ENCODE results near the gene CHST4. TPM values are rescaled to one million over a fixed set of nuclear protein-coding genes. Genes with fewer than 3 reads are reported as not detected.

CHST4 gene
- total and polyA plus RNA-seq, 3 experiments from 2014 or later = not detected

DNA sequence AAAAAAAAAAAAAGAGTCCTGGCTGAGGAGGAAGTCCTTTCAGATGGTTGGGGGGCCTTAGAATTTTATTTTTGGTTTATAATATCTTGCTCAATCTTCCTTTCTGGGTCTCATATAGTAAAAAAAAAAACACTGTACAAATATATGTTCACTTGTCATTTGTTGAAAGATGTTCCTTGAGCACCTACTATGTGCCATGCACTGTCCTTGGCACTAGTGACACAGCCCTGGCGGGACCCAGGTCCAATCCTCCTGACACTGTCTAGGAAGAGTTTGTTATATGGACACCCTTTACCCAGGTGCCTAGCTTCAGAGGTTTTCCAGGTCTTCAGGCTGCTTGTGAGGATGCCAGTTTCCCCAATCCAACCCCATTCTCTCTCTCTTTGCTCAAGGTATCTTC, 2.0 kb downstream of the CHST4 start:
- no peaks in the 10 kb centered on the region for H3K4me1 ChIP-seq (ENCODE audit: insufficient read depth, low read length)
- DNase-seq = no peak
- H3K27me3 Mint-ChIP-seq = peaks cover 26 to 41% of the 10 kb centered on the region in 2 donors
- ChIA-PET POLR2A (no interaction called here), CTCF (no interaction called here)
- H3K27me3 ChIP-seq (ENCODE audit: insufficient read depth, low read length, poor library complexity, severe bottlenecking) = no peaks in the 10 kb centered on the region
- H3K9me3 ChIP-seq (ENCODE audit: low read length) = no peaks in the 10 kb centered on the region
- peaks cover 0 to 2% (median 0%) of the 10 kb centered on the region in 5 donors for H3K9me3 Mint-ChIP-seq
- H3K36me3 ChIP-seq (ENCODE audit: insufficient read depth, low read length) = no peaks in the 10 kb centered on the region
- no peak overlapping the region for H3K4me3 ChIP-seq (ENCODE audit: low read length)
- no peaks in the 10 kb centered on the region for H3K4me1 Mint-ChIP-seq
- H3K27ac Mint-ChIP-seq = no peak overlapping the region
- no peaks in the 10 kb centered on the region for H3K36me3 Mint-ChIP-seq
- no peak overlapping the region for H3K4me3 Mint-ChIP-seq
- no peak overlapping the region for H3K27ac ChIP-seq (ENCODE audit: low read depth, low read length)

DNA sequence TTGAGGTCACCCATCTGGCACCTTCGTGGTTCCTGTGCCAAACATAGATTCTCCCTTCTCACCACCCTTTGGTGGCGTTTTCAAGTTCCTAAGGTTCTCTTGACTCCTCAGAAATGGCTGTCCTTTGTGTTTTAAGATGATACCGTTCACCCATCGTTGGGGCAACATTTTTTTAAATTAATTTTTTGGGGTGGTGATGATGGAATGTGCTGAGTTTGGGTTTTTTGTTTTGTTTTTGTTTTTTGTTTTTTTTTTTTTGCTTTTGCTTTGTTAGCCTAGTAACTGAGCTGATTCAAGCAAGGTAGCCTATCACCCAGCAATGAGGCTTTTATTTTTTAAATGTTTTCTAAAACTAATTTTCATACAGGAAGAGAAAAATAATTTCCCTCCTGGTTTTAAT, 2.6 kb downstream of the CHST4 start:
- Histone ChIP-seq H3K27me3 (ENCODE audit: insufficient read depth, low read length, poor library complexity, severe bottlenecking) (no peaks in the 10 kb centered on the region), H3K27ac (ENCODE audit: low read depth, low read length) (no peak overlapping the region), H3K4me1 (ENCODE audit: insufficient read depth, low read length) (no peaks in the 10 kb centered on the region), H3K9me3 (ENCODE audit: low read length) (no peaks in the 10 kb centered on the region), H3K36me3 (ENCODE audit: insufficient read depth, low read length) (no peaks in the 10 kb centered on the region), H3K4me3 (ENCODE audit: low read length) (no peak overlapping the region)
- H3K27ac Mint-ChIP-seq = no peak overlapping the region
- DNase-seq = no peak
- no peaks in the 10 kb centered on the region for H3K36me3 Mint-ChIP-seq
- POLR2A ChIA-PET = no interaction called here
- no peak overlapping the region for H3K4me3 Mint-ChIP-seq
- H3K9me3 Mint-ChIP-seq = peaks cover 0 to 2% (median 0%) of the 10 kb centered on the region in 5 donors
- CTCF ChIA-PET = no interaction called here
- H3K27me3 Mint-ChIP-seq = peaks cover 26 to 41% of the 10 kb centered on the region in 2 donors
- no peaks in the 10 kb centered on the region for H3K4me1 Mint-ChIP-seq

DNA sequence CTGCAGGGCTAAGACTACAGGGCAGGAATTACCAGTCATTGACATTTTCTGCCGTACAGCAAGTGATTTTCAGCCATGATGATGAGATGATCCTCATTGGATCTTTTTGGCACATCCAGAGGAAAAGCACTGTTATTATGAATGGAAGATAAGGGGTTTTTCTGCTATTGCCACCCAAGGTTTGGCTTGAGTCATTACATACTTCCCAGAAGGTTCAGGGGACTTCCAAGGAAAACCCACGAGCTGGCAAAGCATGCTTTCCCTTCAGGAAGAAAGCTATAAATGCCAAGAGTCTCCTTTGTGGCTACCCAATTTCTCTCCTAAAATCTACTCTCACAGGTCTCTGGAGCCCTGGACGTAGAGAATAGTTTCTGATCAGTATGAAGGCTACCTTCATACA, 6.1 kb downstream of the CHST4 start:
- CTCF ChIA-PET = interaction anchor here (1.3 kb wide), 1 partner anchor 120 kb away, joined by 3 read pairs; no protein-coding TSS in a partner anchor
- Mint-ChIP-seq H3K4me3 (no peak overlapping the region), H3K27ac (no peak overlapping the region), H3K36me3 (no peaks in the 10 kb centered on the region), H3K4me1 (no peaks in the 10 kb centered on the region), H3K27me3 (peaks cover 19 to 27% of the 10 kb centered on the region in 2 donors), H3K9me3 (peaks cover 0 to 2% (median 0%) of the 10 kb centered on the region in 5 donors)
- Histone ChIP-seq H3K27me3 (ENCODE audit: insufficient read depth, low read length, poor library complexity, severe bottlenecking) (no peaks in the 10 kb centered on the region), H3K4me1 (ENCODE audit: insufficient read depth, low read length) (no peaks in the 10 kb centered on the region), H3K9me3 (ENCODE audit: low read length) (no peaks in the 10 kb centered on the region), H3K36me3 (ENCODE audit: insufficient read depth, low read length) (no peaks in the 10 kb centered on the region), H3K4me3 (ENCODE audit: low read length) (no peak overlapping the region), H3K27ac (ENCODE audit: low read depth, low read length) (no peak overlapping the region)
- POLR2A ChIA-PET = no interaction called here
- DNase-seq = no peak

DNA sequence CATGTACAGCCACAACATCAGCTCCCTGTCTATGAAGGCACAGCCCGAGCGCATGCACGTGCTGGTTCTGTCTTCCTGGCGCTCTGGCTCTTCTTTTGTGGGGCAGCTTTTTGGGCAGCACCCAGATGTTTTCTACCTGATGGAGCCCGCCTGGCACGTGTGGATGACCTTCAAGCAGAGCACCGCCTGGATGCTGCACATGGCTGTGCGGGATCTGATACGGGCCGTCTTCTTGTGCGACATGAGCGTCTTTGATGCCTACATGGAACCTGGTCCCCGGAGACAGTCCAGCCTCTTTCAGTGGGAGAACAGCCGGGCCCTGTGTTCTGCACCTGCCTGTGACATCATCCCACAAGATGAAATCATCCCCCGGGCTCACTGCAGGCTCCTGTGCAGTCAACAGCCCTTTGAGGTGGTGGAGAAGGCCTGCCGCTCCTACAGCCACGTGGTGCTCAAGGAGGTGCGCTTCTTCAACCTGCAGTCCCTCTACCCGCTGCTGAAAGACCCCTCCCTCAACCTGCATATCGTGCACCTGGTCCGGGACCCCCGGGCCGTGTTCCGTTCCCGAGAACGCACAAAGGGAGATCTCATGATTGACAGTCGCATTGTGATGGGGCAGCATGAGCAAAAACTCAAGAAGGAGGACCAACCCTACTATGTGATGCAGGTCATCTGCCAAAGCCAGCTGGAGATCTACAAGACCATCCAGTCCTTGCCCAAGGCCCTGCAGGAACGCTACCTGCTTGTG, 10.7 kb downstream of the CHST4 start:
- ChIA-PET CTCF (no interaction called here), POLR2A (no interaction called here)
- H3K27ac ChIP-seq (ENCODE audit: low read depth, low read length) = no peak overlapping the region
- peak overlapping the region in 2 of 8 donors; percentile 47 to 67 for H3K27ac Mint-ChIP-seq
- H3K36me3 Mint-ChIP-seq = no peaks in the 10 kb centered on the region
- no peak overlapping the region for H3K4me3 ChIP-seq (ENCODE audit: low read length)
- no peak for DNase-seq
- no peaks in the 10 kb centered on the region for H3K27me3 ChIP-seq (ENCODE audit: insufficient read depth, low read length, poor library complexity, severe bottlenecking)
- no peaks in the 10 kb centered on the region for H3K9me3 Mint-ChIP-seq
- H3K4me3 Mint-ChIP-seq = no peak overlapping the region
- no peaks in the 10 kb centered on the region for H3K4me1 Mint-ChIP-seq
- H3K36me3 ChIP-seq (ENCODE audit: insufficient read depth, low read length) = no peaks in the 10 kb centered on the region
- H3K9me3 ChIP-seq (ENCODE audit: low read length) = no peaks in the 10 kb centered on the region
- peaks cover 6 to 8% of the 10 kb centered on the region in 2 donors for H3K27me3 Mint-ChIP-seq
- H3K4me1 ChIP-seq (ENCODE audit: insufficient read depth, low read length) = no peaks in the 10 kb centered on the region

DNA sequence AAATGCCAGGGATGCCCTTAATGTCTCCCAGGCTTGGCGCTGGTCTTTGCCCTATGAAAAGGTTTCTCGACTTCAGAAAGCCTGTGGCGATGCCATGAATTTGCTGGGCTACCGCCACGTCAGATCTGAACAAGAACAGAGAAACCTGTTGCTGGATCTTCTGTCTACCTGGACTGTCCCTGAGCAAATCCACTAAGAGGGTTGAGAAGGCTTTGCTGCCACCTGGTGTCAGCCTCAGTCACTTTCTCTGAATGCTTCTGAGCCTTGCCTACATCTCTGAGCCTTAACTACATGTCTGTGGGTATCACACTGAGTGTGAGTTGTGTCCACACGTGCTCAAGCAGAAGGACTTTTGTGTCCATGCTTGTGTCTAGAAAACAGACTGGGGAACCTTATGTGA, 11.4 kb downstream of the CHST4 start:
- Histone ChIP-seq H3K27me3 (ENCODE audit: insufficient read depth, low read length, poor library complexity, severe bottlenecking) (no peaks in the 10 kb centered on the region), H3K27ac (ENCODE audit: low read depth, low read length) (no peak overlapping the region), H3K36me3 (ENCODE audit: insufficient read depth, low read length) (no peaks in the 10 kb centered on the region), H3K4me3 (ENCODE audit: low read length) (no peak overlapping the region), H3K9me3 (ENCODE audit: low read length) (no peaks in the 10 kb centered on the region), H3K4me1 (ENCODE audit: insufficient read depth, low read length) (no peaks in the 10 kb centered on the region)
- peak in 1 of 5 donors; percentile 10 for DNase-seq
- Mint-ChIP-seq H3K27me3 (peaks cover 7 to 10% of the 10 kb centered on the region in 2 donors), H3K4me3 (no peak overlapping the region), H3K4me1 (peaks cover 0 to 3% (median 3%) of the 10 kb centered on the region in 3 donors), H3K9me3 (no peaks in the 10 kb centered on the region), H3K27ac (no peak overlapping the region), H3K36me3 (no peaks in the 10 kb centered on the region)
- CTCF ChIA-PET = interaction anchor here (1.4 to 1.8 kb wide), 2 partner anchors 38 to 73 kb away, joined by 3 to 10 read pairs; no protein-coding TSS in a partner anchor
- POLR2A ChIA-PET = no interaction called here

DNA sequence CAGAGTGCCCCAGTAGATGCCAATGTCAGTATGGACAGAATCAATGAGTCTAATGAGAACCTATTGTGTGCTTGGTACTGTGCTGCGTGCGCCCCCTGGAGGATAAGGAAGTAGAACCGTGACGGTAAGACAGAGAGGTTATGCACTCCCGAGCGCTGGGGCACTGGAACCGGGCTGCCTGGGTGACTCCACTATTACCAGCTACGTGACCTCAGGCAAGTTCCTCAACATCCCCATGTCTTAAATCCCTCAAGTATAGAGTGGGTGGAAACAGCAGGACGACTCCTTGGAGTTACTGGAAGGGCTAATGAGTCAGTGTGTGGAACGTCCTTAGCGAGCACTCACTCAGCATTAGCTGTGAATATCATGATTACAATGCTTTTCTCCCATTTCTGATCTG, 16.2 kb downstream of the CHST4 start:
- CTCF ChIA-PET = interaction anchor here (0.9 kb wide), 1 partner anchor 13 kb away, joined by 3 read pairs; no protein-coding TSS in a partner anchor
- peaks cover 5 to 12% of the 10 kb centered on the region in 2 donors for H3K27me3 Mint-ChIP-seq
- POLR2A ChIA-PET = no interaction called here

DNA sequence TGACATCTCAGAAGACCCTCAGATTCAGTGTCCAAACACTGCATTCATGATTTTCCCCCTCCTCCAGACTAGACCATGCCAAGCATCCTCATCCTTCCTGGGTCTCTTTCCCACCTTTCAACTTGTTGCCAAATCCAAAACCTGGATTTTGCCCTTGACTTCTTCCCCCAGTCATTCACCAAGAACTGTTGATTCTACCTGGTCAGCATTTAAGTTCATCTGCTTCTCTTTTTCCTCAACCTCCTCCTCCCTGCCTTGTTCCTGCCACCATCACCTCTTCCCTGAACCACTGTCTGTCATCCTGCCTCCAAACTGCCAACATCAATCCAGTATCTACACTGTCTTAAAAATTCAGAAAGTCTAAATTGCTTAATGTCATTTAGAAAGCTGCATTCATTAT, 20.9 kb downstream of the CHST4 start:
- DNase-seq = no peak
- Mint-ChIP-seq H3K27me3 (peaks cover 12 to 30% of the 10 kb centered on the region in 2 donors), H3K27ac (no peak overlapping the region), H3K4me1 (peaks cover 0 to 3% (median 3%) of the 10 kb centered on the region in 3 donors), H3K36me3 (no peaks in the 10 kb centered on the region), H3K4me3 (no peak overlapping the region), H3K9me3 (no peaks in the 10 kb centered on the region)
- Histone ChIP-seq H3K36me3 (ENCODE audit: insufficient read depth, low read length) (no peaks in the 10 kb centered on the region), H3K4me3 (ENCODE audit: low read length) (no peak overlapping the region), H3K27me3 (ENCODE audit: insufficient read depth, low read length, poor library complexity, severe bottlenecking) (no peaks in the 10 kb centered on the region), H3K4me1 (ENCODE audit: insufficient read depth, low read length) (no peaks in the 10 kb centered on the region), H3K9me3 (ENCODE audit: low read length) (no peaks in the 10 kb centered on the region), H3K27ac (ENCODE audit: low read depth, low read length) (no peak overlapping the region)
- ChIA-PET CTCF (interaction anchor here (1.3 kb wide), 1 partner anchor 18 kb away, joined by 6 read pairs; no protein-coding TSS in a partner anchor), POLR2A (no interaction called here)

More for the DNA sequence above, 16.2 kb downstream of the CHST4 start:
- Histone ChIP-seq H3K27ac (ENCODE audit: low read depth, low read length) (no peak overlapping the region), H3K4me3 (ENCODE audit: low read length) (no peak overlapping the region), H3K36me3 (ENCODE audit: insufficient read depth, low read length) (no peaks in the 10 kb centered on the region), H3K9me3 (ENCODE audit: low read length) (no peaks in the 10 kb centered on the region), H3K4me1 (ENCODE audit: insufficient read depth, low read length) (no peaks in the 10 kb centered on the region), H3K27me3 (ENCODE audit: insufficient read depth, low read length, poor library complexity, severe bottlenecking) (no peaks in the 10 kb centered on the region)
- Mint-ChIP-seq H3K4me1 (peaks cover 0 to 3% (median 3%) of the 10 kb centered on the region in 3 donors), H3K4me3 (no peak overlapping the region), H3K36me3 (no peaks in the 10 kb centered on the region), H3K27ac (peak overlapping the region in 1 of 8 donors; percentile 12), H3K9me3 (no peaks in the 10 kb centered on the region)
- peak; percentile 24 to 65 (median 29) for DNase-seq

DNA sequence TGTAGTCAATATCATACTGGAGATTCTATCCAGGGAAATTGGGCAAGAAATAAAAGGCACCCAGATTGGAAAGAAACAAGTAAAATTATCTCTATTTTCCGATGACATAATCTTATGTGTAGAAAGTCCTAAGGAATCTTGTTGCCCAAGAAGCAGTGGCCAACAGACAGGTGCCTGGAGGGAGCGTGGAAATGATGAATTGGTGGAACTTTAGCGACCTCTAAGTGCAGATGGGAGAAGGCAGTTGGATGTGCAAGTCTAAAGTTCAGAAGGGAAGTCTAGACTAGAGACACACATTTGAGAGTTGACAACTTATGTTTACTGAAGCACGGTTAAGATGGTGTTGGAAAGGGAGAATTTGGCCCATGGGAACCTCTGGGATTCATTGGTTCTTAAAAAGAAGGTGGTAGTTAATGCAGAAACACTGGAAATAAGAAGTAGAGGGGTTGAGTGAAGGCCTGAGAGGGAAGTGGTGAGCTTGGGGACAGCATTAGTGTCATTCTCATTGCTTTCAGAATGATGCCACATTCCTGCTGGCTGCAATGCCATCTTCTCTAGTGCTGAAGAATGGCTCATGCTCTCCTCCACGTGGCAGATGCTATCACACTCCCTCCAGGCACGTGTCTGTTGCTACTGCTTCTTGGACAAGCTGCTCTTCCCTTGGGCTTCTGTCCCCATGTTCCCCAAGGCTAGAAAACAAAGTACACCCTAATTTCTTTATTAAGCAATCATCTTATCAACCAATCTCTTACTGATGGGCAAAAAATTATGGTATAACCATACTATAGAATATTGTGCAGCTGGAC, 26.7 kb downstream of the CHST4 start:
- no peak overlapping the region for H3K4me3 ChIP-seq (ENCODE audit: low read length)
- POLR2A ChIA-PET = no interaction called here
- H3K4me3 Mint-ChIP-seq = no peak overlapping the region
- H3K27ac Mint-ChIP-seq = no peak overlapping the region
- CTCF ChIA-PET = no interaction called here
- H3K9me3 ChIP-seq (ENCODE audit: low read length) = no peaks in the 10 kb centered on the region
- no peaks in the 10 kb centered on the region for H3K36me3 Mint-ChIP-seq
- H3K4me1 ChIP-seq (ENCODE audit: insufficient read depth, low read length) = no peaks in the 10 kb centered on the region
- no peak for DNase-seq
- H3K27me3 Mint-ChIP-seq = peaks cover 17 to 26% of the 10 kb centered on the region in 2 donors
- H3K4me1 Mint-ChIP-seq = no peaks in the 10 kb centered on the region
- H3K27ac ChIP-seq (ENCODE audit: low read depth, low read length) = no peak overlapping the region
- peaks cover 0 to 2% (median 0%) of the 10 kb centered on the region in 5 donors for H3K9me3 Mint-ChIP-seq
- H3K36me3 ChIP-seq (ENCODE audit: insufficient read depth, low read length) = no peaks in the 10 kb centered on the region
- no peaks in the 10 kb centered on the region for H3K27me3 ChIP-seq (ENCODE audit: insufficient read depth, low read length, poor library complexity, severe bottlenecking)
